HEK293 (cell line): ENCODE measurements around the gene HBA1.
A peak's percentile ranks its signal among the peaks of the same experiment; 100 is the strongest.

ENCODE experiments used
- CTCF ChIA-PET: fragments of 350-600 bp; formaldehyde crosslinking; extraction: SDS; loops from one replicate; lab custom pipeline; 2021; ENCODE audit warnings: antibody characterized with exemption; lab: Yijun Ruan, JAX
- POLR2A ChIA-PET: fragments of 300-600 bp; formaldehyde crosslinking; extraction: SDS; loops from one replicate; lab custom pipeline; 2020; ENCODE audit warnings: antibody characterized with exemption, inconsistent platforms; lab: Yijun Ruan, JAX
- H3K27ac ChIP-seq: fragments of 200-500 bp; sonication (Bioruptor generic); 2 replicates; pipeline ENCODE4 v1.5.1; 2014; ENCODE audit warnings: low read depth, low read length, control low read depth, inconsistent platforms; ENCODE audit errors: extremely low read depth
- H3K36me3 ChIP-seq, 2 experiments: fragments of 200-500 bp in 1 of 2; sonication (Bioruptor generic) in 1 of 2; 1 replicate in 1 of 2; 2 replicates in 1 of 2; pipeline ENCODE4 v1.5.1; 2014 to 2017; ENCODE audit warnings: inconsistent platforms in 2 of 2, low read length in 2 of 2; ENCODE audit not compliant: control insufficient read depth in 2 of 2, insufficient read depth in 1 of 2
- H3K4me1 ChIP-seq: fragments of 200-500 bp; sonication (Bioruptor generic); 2 replicates; pipeline ENCODE4 v1.5.1; 2014; ENCODE audit warnings: mild to moderate bottlenecking, low read length, inconsistent platforms; ENCODE audit not compliant: control insufficient read depth, insufficient read depth
- H3K4me3 ChIP-seq: 2 replicates; pipeline ENCODE4 v1.5.1; 2011; ENCODE audit warnings: low read depth, mild to moderate bottlenecking, control low read depth, low read length, moderate library complexity
- H3K9me3 ChIP-seq: fragments of 200-500 bp; sonication (Bioruptor generic); 2 replicates; pipeline ENCODE4 v1.5.1; 2014; ENCODE audit warnings: low read depth, low read length, inconsistent platforms; ENCODE audit not compliant: control insufficient read depth, insufficient read depth
- OSR2 ChIP-seq: fragments of 450-650 bp; formaldehyde crosslinking; IDR thresholded peaks from 2 replicates; pipeline ENCODE4 v1.5.1; 2016; ENCODE audit warnings: missing biosample characterization, missing genetic modification characterization
- PRDM10 ChIP-seq: fragments of 450-650 bp; formaldehyde crosslinking; IDR thresholded peaks from 2 replicates; pipeline ENCODE4 v1.5.1; 2016; ENCODE audit warnings: missing biosample characterization, missing genetic modification characterization
- SP7 ChIP-seq: fragments of 450-650 bp; formaldehyde crosslinking; IDR thresholded peaks from 2 replicates; pipeline ENCODE4 v1.5.1; 2016; ENCODE audit warnings: missing biosample characterization, missing genetic modification characterization
- ZBTB10 ChIP-seq: fragments of 450-650 bp; formaldehyde crosslinking; IDR thresholded peaks from 2 replicates; pipeline ENCODE4 v1.5.1; 2016; ENCODE audit warnings: missing biosample characterization, missing genetic modification characterization
- ZBTB6 ChIP-seq: fragments of 450-650 bp; formaldehyde crosslinking; IDR thresholded peaks from 2 replicates; pipeline ENCODE4 v1.5.1; 2017; ENCODE audit warnings: missing biosample characterization, missing genetic modification characterization
- ZBTB8A ChIP-seq: fragments of 450-650 bp; formaldehyde crosslinking; IDR thresholded peaks from 2 replicates; pipeline ENCODE4 v1.5.1; 2016; ENCODE audit warnings: missing biosample characterization, missing genetic modification characterization
- ZNF248 ChIP-seq: fragments of 450-650 bp; formaldehyde crosslinking; IDR thresholded peaks from 2 replicates; pipeline ENCODE4 v1.5.1; 2017; ENCODE audit warnings: missing biosample characterization, missing genetic modification characterization
- ZNF341 ChIP-seq: fragments of 450-650 bp; formaldehyde crosslinking; IDR thresholded peaks from 2 replicates; pipeline ENCODE4; 2016; ENCODE audit warnings: low read depth, missing biosample characterization, missing genetic modification characterization
- ZNF510 ChIP-seq: fragments of 450-650 bp; formaldehyde crosslinking; IDR thresholded peaks from 2 replicates; pipeline ENCODE4 v1.5.1; 2018; ENCODE audit warnings: mild to moderate bottlenecking, missing genetic modification characterization, missing biosample characterization; ENCODE audit not compliant: insufficient replicate concordance
- ZNF521 ChIP-seq: fragments of 450-650 bp; formaldehyde crosslinking; IDR thresholded peaks from 2 replicates; pipeline ENCODE4 v1.5.1; 2017; ENCODE audit warnings: missing biosample characterization, mild to moderate bottlenecking, missing genetic modification characterization
- ZNF600 ChIP-seq: fragments of 450-650 bp; formaldehyde crosslinking; IDR thresholded peaks from 2 replicates; pipeline ENCODE4 v1.5.1; 2016; ENCODE audit warnings: missing biosample characterization, missing genetic modification characterization
- ZNF654 ChIP-seq: fragments of 450-650 bp; formaldehyde crosslinking; IDR thresholded peaks from 2 replicates; pipeline ENCODE4 v1.5.1; 2016; ENCODE audit warnings: low read depth, missing biosample characterization, missing genetic modification characterization
- ZNF658 ChIP-seq: fragments of 450-650 bp; formaldehyde crosslinking; IDR thresholded peaks from 2 replicates; pipeline ENCODE4; 2016; ENCODE audit warnings: missing biosample characterization, missing genetic modification characterization
- ZNF76 ChIP-seq: fragments of 450-650 bp; formaldehyde crosslinking; IDR thresholded peaks from 2 replicates; pipeline ENCODE4; 2016; ENCODE audit warnings: low read depth, missing biosample characterization, missing genetic modification characterization, borderline replicate concordance
- ZNF843 ChIP-seq: fragments of 450-650 bp; formaldehyde crosslinking; IDR thresholded peaks from 2 replicates; pipeline ENCODE4 v1.5.1; 2016; ENCODE audit warnings: missing biosample characterization, missing genetic modification characterization
- TF ChIP-seq, protein P1 (sequence below): fragments of 450-650 bp; formaldehyde crosslinking; IDR thresholded peaks from 2 replicates; pipeline ENCODE4 v1.5.1; 2017; ENCODE audit warnings: missing biosample characterization, missing genetic modification characterization
- TF ChIP-seq, protein P2 (sequence below): fragments of 450-650 bp; formaldehyde crosslinking; IDR thresholded peaks from 2 replicates; pipeline ENCODE4 v1.5.1; 2016; ENCODE audit warnings: missing biosample characterization, missing genetic modification characterization

HBA1 gene

GRCh38 chr16:181565-182021, 5.1 kb downstream of the HBA1 start (continued):
- TF ChIP-seq ZNF654, result peak; percentile 66
- TF ChIP-seq ZNF843 (tag by site-specific recombination), result 0 out of 2 replicates have a peak, but pooled peaks have one; percentile 15
- 0 out of 2 replicates have a peak, but pooled peaks have one; percentile 47 for TF ChIP-seq SP7 (tag by site-specific recombination)
- no peak for TF ChIP-seq ZNF248 (tag by site-specific recombination)
- TF ChIP-seq, protein P1, sequence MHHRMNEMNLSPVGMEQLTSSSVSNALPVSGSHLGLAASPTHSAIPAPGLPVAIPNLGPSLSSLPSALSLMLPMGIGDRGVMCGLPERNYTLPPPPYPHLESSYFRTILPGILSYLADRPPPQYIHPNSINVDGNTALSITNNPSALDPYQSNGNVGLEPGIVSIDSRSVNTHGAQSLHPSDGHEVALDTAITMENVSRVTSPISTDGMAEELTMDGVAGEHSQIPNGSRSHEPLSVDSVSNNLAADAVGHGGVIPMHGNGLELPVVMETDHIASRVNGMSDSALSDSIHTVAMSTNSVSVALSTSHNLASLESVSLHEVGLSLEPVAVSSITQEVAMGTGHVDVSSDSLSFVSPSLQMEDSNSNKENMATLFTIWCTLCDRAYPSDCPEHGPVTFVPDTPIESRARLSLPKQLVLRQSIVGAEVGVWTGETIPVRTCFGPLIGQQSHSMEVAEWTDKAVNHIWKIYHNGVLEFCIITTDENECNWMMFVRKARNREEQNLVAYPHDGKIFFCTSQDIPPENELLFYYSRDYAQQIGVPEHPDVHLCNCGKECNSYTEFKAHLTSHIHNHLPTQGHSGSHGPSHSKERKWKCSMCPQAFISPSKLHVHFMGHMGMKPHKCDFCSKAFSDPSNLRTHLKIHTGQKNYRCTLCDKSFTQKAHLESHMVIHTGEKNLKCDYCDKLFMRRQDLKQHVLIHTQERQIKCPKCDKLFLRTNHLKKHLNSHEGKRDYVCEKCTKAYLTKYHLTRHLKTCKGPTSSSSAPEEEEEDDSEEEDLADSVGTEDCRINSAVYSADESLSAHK (tag by site-specific recombination), result 0 out of 2 replicates have a peak, but pooled peaks have one; percentile 35
- no peak for TF ChIP-seq ZNF521 (tag by site-specific recombination)
- TF ChIP-seq ZNF76 (tag by site-specific recombination), result peak; percentile 13; the same call in 1 of the 2 replicates
- TF ChIP-seq ZBTB10 (tag by site-specific recombination), result peak; percentile 56; the same call in 1 of the 2 replicates
- no peak for TF ChIP-seq OSR2 (tag by site-specific recombination)
- TF ChIP-seq, all 188 proteins: peak for 19

DNA sequence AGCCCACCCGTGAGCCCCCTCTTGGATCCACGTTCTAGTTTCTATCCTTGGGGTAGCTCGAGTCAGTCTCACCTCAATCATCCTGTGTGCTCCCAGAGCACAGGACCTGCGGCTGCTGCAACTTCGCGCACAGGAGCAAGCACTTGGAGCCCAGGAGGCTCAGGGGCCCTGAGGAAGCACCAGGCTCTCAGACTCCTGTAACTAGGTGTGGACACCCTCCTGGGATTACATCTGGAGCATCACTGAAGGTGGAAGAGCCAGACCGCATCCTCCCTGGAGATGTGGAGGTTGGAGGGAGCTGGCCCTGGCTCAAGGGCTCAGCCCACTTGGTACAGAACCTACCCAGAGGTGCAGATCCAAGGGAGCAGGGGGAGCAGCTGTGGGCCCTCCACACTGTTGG, 6.5 kb downstream of the HBA1 start:
- TF ChIP-seq, protein P2, sequence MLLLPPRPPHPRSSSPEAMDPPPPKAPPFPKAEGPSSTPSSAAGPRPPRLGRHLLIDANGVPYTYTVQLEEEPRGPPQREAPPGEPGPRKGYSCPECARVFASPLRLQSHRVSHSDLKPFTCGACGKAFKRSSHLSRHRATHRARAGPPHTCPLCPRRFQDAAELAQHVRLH (tag by site-specific recombination), result no peak
- TF ChIP-seq ZBTB8A, result no peak
- peak; percentile 69 for TF ChIP-seq ZNF600 (tag by site-specific recombination)
- no peak for TF ChIP-seq PRDM10 (tag by site-specific recombination)
- no peak for TF ChIP-seq ZNF658 (tag by site-specific recombination)
- no peak for TF ChIP-seq ZNF510 (tag by site-specific recombination)
- peak; percentile 56; the same call in 1 of the 2 replicates for TF ChIP-seq ZBTB6 (tag by site-specific recombination)
- TF ChIP-seq ZNF341 (tag by site-specific recombination), result peak; percentile 25; the same call in 1 of the 2 replicates
- POLR2A ChIA-PET, result interaction anchor here (0.6 to 1.4 kb wide), 5 partner anchors 9 to 119 kb away, joined by 3 to 5 read pairs (median 3); no protein-coding TSS in a partner anchor
- H3K36me3 ChIP-seq, result peaks cover 4 to 19% of the 10 kb centered on the region in 2 experiments; a peak in 2 of 3 replicates
- H3K9me3 ChIP-seq, result no peaks in the 10 kb centered on the region
- H3K4me3 ChIP-seq, result no peak overlapping the region
- CTCF ChIA-PET, result interaction anchor here (0.7 to 2.5 kb wide), 5 partner anchors 66 to 179 kb away, joined by 3 to 24 read pairs (median 7); no protein-coding TSS in a partner anchor
- H3K27ac ChIP-seq, result no peak overlapping the region
- peaks cover 3% of the 10 kb centered on the region; the same call in 1 of the 2 replicates for H3K4me1 ChIP-seq
